SK-N-SH treated with all-trans-retinoic acid at 6 μM for 48 hours (cell line): ENCODE data around the gene SLC25A25.

Source experiments
- ARNTL ChIP-seq: fragments of 450-650 bp; formaldehyde crosslinking; IDR thresholded peaks from 2 replicates; pipeline ENCODE4 v1.5.0; 2020; ENCODE audit warnings: low read depth, mild to moderate bottlenecking, moderate library complexity, borderline replicate concordance
- BACH2 ChIP-seq: fragments of 250-450 bp; sonication (Bioruptor Pico); IDR thresholded peaks from 2 replicates; pipeline ENCODE4 v1.9.0; 2021; ENCODE audit warnings: mild to moderate bottlenecking, borderline replicate concordance
- GLIS3 ChIP-seq: fragments of 250-450 bp; sonication (Bioruptor Pico); IDR thresholded peaks from 2 replicates; pipeline ENCODE4 v1.5.0; 2020; ENCODE audit warnings: mild to moderate bottlenecking, moderate library complexity
- OSR1 ChIP-seq: fragments of 250-450 bp; sonication (Bioruptor Pico); IDR thresholded peaks from 2 replicates; pipeline ENCODE4 v1.8.0; 2022; ENCODE audit warnings: moderate library complexity, mild to moderate bottlenecking, inconsistent platforms
- PPARA ChIP-seq: fragments of 250-450 bp; sonication (Bioruptor Pico); IDR thresholded peaks from 2 replicates; pipeline ENCODE4 v1.5.0; 2020; ENCODE audit warnings: mild to moderate bottlenecking, borderline replicate concordance
- RARB ChIP-seq: fragments of 250-450 bp; sonication (Bioruptor Pico); IDR thresholded peaks from 2 replicates; pipeline ENCODE4 v1.8.0; 2021; ENCODE audit warnings: mild to moderate bottlenecking, moderate library complexity
- SNAI2 ChIP-seq: fragments of 250-450 bp; sonication (Bioruptor Pico); IDR thresholded peaks from 2 replicates; pipeline ENCODE4 v1.5.0; 2020; ENCODE audit warnings: mild to moderate bottlenecking, moderate library complexity
- TOX ChIP-seq: fragments of 250-450 bp; sonication (Bioruptor Pico); IDR thresholded peaks from 2 replicates; pipeline ENCODE4 v1.8.0; 2021; ENCODE audit warnings: mild to moderate bottlenecking, moderate library complexity, borderline replicate concordance
- ZNF565 ChIP-seq: fragments of 450-650 bp; formaldehyde crosslinking; conservative IDR thresholded peaks from 2 replicates; pipeline ENCODE4 v1.5.0; 2020; ENCODE audit warnings: low read depth, mild to moderate bottlenecking, moderate library complexity
- TF ChIP-seq, protein P1 (sequence below): fragments of 250-450 bp; sonication (Bioruptor Pico); IDR thresholded peaks from 2 replicates; pipeline ENCODE4 v1.8.0; 2021; ENCODE audit warnings: low read depth, mild to moderate bottlenecking, moderate library complexity, borderline replicate concordance
- TF ChIP-seq, protein P2 (sequence below): fragments of 250-450 bp; sonication (Bioruptor Pico); IDR thresholded peaks from 2 replicates; pipeline ENCODE4 v1.8.0; 2020; ENCODE audit warnings: mild to moderate bottlenecking, moderate library complexity, borderline replicate concordance
- TF ChIP-seq, protein P3 (sequence below): fragments of 250-450 bp; sonication (Bioruptor Pico); IDR thresholded peaks from 2 replicates; pipeline ENCODE4 v1.5.1; 2020; ENCODE audit warnings: low read depth, mild to moderate bottlenecking, moderate library complexity

DNA sequence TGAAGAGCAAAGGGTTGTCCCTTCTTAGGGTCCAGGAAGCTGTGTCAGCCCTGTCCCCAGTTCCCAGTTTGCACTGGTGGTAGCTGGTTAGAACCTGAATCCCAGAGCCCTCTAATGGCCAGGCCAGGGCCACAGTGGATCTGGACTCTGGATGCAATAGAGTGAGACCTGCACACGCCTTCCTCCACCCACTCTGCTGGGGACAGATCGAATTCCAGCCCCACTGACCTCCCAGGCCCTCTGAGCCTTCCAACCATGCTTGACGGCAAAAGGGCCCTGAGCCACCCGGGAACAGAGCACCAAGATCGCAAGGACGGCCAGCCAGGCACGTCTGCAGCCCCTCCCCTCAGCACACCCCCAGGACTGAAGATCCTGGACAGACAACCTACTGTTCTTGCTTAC is 24.6 kb upstream of the SLC25A25 start:
- TF ChIP-seq, protein P1, sequence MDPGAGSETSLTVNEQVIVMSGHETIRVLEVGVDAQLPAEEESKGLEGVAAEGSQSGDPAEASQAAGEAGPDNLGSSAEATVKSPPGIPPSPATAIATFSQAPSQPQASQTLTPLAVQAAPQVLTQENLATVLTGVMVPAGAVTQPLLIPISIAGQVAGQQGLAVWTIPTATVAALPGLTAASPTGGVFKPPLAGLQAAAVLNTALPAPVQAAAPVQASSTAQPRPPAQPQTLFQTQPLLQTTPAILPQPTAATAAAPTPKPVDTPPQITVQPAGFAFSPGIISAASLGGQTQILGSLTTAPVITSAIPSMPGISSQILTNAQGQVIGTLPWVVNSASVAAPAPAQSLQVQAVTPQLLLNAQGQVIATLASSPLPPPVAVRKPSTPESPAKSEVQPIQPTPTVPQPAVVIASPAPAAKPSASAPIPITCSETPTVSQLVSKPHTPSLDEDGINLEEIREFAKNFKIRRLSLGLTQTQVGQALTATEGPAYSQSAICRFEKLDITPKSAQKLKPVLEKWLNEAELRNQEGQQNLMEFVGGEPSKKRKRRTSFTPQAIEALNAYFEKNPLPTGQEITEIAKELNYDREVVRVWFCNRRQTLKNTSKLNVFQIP (CRISPR knock-in tag), result no peak
- TF ChIP-seq OSR1 (CRISPR knock-in tag) (no peak), PPARA (CRISPR knock-in tag) (no peak), BACH2 (CRISPR knock-in tag) (no peak), RARB (no peak), SNAI2 (CRISPR knock-in tag) (no peak), ARNTL (CRISPR knock-in tag) (no peak), TOX (CRISPR knock-in tag) (no peak), GLIS3 (CRISPR knock-in tag) (no peak), ZNF565 (CRISPR knock-in tag) (no peak)
- TF ChIP-seq, protein P2, sequence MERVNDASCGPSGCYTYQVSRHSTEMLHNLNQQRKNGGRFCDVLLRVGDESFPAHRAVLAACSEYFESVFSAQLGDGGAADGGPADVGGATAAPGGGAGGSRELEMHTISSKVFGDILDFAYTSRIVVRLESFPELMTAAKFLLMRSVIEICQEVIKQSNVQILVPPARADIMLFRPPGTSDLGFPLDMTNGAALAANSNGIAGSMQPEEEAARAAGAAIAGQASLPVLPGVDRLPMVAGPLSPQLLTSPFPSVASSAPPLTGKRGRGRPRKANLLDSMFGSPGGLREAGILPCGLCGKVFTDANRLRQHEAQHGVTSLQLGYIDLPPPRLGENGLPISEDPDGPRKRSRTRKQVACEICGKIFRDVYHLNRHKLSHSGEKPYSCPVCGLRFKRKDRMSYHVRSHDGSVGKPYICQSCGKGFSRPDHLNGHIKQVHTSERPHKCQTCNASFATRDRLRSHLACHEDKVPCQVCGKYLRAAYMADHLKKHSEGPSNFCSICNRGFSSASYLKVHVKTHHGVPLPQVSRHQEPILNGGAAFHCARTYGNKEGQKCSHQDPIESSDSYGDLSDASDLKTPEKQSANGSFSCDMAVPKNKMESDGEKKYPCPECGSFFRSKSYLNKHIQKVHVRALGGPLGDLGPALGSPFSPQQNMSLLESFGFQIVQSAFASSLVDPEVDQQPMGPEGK (CRISPR knock-in tag), result no peak
- TF ChIP-seq, protein P3, sequence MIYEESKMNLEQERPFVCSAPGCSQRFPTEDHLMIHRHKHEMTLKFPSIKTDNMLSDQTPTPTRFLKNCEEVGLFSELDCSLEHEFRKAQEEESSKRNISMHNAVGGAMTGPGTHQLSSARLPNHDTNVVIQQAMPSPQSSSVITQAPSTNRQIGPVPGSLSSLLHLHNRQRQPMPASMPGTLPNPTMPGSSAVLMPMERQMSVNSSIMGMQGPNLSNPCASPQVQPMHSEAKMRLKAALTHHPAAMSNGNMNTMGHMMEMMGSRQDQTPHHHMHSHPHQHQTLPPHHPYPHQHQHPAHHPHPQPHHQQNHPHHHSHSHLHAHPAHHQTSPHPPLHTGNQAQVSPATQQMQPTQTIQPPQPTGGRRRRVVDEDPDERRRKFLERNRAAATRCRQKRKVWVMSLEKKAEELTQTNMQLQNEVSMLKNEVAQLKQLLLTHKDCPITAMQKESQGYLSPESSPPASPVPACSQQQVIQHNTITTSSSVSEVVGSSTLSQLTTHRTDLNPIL (CRISPR knock-in tag), result no peak
